Neural cell (in vitro differentiated cells): ENCODE results near the gene MYO18A.

Experiments used
- CTCF ChIP-seq: fragments of 450-650 bp; IDR thresholded peaks from 2 replicates; pipeline ENCODE4 v1.5.1; 2014; ENCODE audit warnings: antibody characterized with exemption, mild to moderate bottlenecking, moderate library complexity; ENCODE audit not compliant: poor library complexity, severe bottlenecking
- EZH2 ChIP-seq: fragments of 200-600, 300-800 bp; shearing (Covaris generic), sonication (generic); IDR thresholded peaks from 2 replicates; pipeline ENCODE4 v1.6.1; 2014; ENCODE audit warnings: antibody characterized with exemption, low read length, borderline replicate concordance, mild to moderate bottlenecking; ENCODE audit not compliant: insufficient read depth, poor library complexity, severe bottlenecking
- REST ChIP-seq: IDR thresholded peaks from 2 replicates; pipeline ENCODE4 v1.6.1; 2012; ENCODE audit warnings: borderline replicate concordance
- TAF1 ChIP-seq: IDR thresholded peaks from 2 replicates; pipeline ENCODE4 v1.6.1; 2012; ENCODE audit warnings: low read depth

- TF ChIP-seq EZH2: no peak
- TF ChIP-seq TAF1: no peak
- no peak for TF ChIP-seq REST
- TF ChIP-seq CTCF: no peak
Measured at GRCh38 chr17:29135464-29135863, 44.7 kb downstream of the MYO18A start.
